EL (cell line): Measurements from ENCODE around the gene ZNF682.
"Not testable (repeated sequence)": the region's sequence is repeated elsewhere in the genome, so short reads cannot be mapped to it uniquely, and the experiment has no call there.

Experiments
- DNase-seq: peaks from one replicate; pipeline ENCODE4 v3.0.0-alpha.2; 2016

ZNF682 gene

GRCh38 chr19:20039203-20039723 is at the start of gene ZNF682:
TSS of gene ZNF682 (minus strand) at chr19:20039505. CDS start at chr19:20039345, 160 bp downstream.
- DNase-seq: peak; percentile 96

- not testable (repeated sequence) for DNase-seq
Measured at GRCh38 chr19:20082876-20083275, 43.6 kb upstream of the ZNF682 start.

GRCh38 chr19:20082232-20082833 is 43.0 kb upstream of the ZNF682 start:
- not testable (repeated sequence) for DNase-seq

GRCh38 chr19:20080656-20081055 is 41.4 kb upstream of the ZNF682 start:
- DNase-seq: no peak

- peak; percentile 3 for DNase-seq
Measured at GRCh38 chr19:20079476-20079875, 40.2 kb upstream of the ZNF682 start.

- DNase-seq: peak; percentile 66
Measured at GRCh38 chr19:20078581-20079031, 39.3 kb upstream of the ZNF682 start.

- DNase-seq: peak; percentile 99
Measured at GRCh38 chr19:20077791-20078463, 38.6 kb upstream of the ZNF682 start, which contains the start of gene ZNF90. TSS of gene ZNF90 (plus strand) at chr19:20078000. CDS start at chr19:20078133, 133 bp downstream.

- no peak for DNase-seq
Measured at GRCh38 chr19:20072936-20073335, 33.6 kb upstream of the ZNF682 start.

GRCh38 chr19:20070691-20071090 is 31.4 kb upstream of the ZNF682 start:
- no peak for DNase-seq

GRCh38 chr19:20068559-20068958 is 29.3 kb upstream of the ZNF682 start:
- DNase-seq: not testable (repeated sequence)

GRCh38 chr19:20067943-20068342 is 28.6 kb upstream of the ZNF682 start:
- no peak for DNase-seq

GRCh38 chr19:20066861-20067260 is 27.6 kb upstream of the ZNF682 start:
- no peak for DNase-seq

GRCh38 chr19:20060282-20060681 is 21.0 kb upstream of the ZNF682 start:
- DNase-seq: no peak

- not testable (repeated sequence) for DNase-seq
Measured at GRCh38 chr19:20058738-20059137, 19.4 kb upstream of the ZNF682 start.

GRCh38 chr19:20051841-20052768 is 12.8 kb upstream of the ZNF682 start:
- DNase-seq: peak; percentile 97

GRCh38 chr19:20045742-20046141 is 6.4 kb upstream of the ZNF682 start:
- DNase-seq: not testable (repeated sequence)

- no peak for DNase-seq
Measured at GRCh38 chr19:20044663-20045062, 5.4 kb upstream of the ZNF682 start.

GRCh38 chr19:20038358-20039202 is 725 bp downstream of the ZNF682 start:
- DNase-seq: no peak

GRCh38 chr19:20035935-20036334 is 3.4 kb downstream of the ZNF682 start:
- no peak for DNase-seq

GRCh38 chr19:20028611-20029010 is 10.7 kb downstream of the ZNF682 start:
- no peak for DNase-seq

GRCh38 chr19:20005741-20006140 is 33.6 kb downstream of the ZNF682 start:
- no peak for DNase-seq

- DNase-seq: no peak
Measured at GRCh38 chr19:19997656-19998268, 41.5 kb downstream of the ZNF682 start.
